H9 (cell line): ENCODE results near the gene KRTAP10-12. TPM values are rescaled to one million over a fixed set of nuclear protein-coding genes. Genes with fewer than 3 reads are reported as not detected.

ENCODE experiments used
- DNase-seq: peaks from one replicate; pipeline ENCODE4 v3.0.0-alpha.2; 2017
- H2AFZ ChIP-seq: one replicate; pipeline ENCODE4 v1.6.1; 2013; ENCODE audit warnings: mild to moderate bottlenecking, low read length, control low read depth, moderate library complexity
- H2AK5ac ChIP-seq: 2 replicates; pipeline ENCODE4 v1.6.1; 2013; ENCODE audit warnings: low read length, control low read depth, mixed read lengths; ENCODE audit not compliant: insufficient read length
- H2BK120ac ChIP-seq: one replicate; pipeline ENCODE4 v1.6.1; 2013; ENCODE audit warnings: low read depth, mild to moderate bottlenecking, low read length, control low read depth, inconsistent platforms; ENCODE audit not compliant: poor library complexity, severe bottlenecking
- H2BK12ac ChIP-seq: 2 replicates; pipeline ENCODE4 v1.6.1; 2013; ENCODE audit warnings: low read length, control low read depth, mixed read lengths, low read depth; ENCODE audit not compliant: insufficient read length
- H2BK15ac ChIP-seq: 2 replicates; pipeline ENCODE4 v1.6.1; 2013; ENCODE audit warnings: low read depth, low read length, control low read depth
- H2BK20ac ChIP-seq: one replicate; pipeline ENCODE4 v1.6.1; 2013; ENCODE audit warnings: low read depth, mild to moderate bottlenecking, low read length, control low read depth, inconsistent platforms; ENCODE audit not compliant: poor library complexity, severe bottlenecking
- H2BK5ac ChIP-seq: 2 replicates; pipeline ENCODE4 v1.6.1; 2013; ENCODE audit warnings: low read length, control low read depth, mixed read lengths; ENCODE audit not compliant: insufficient read length
- H3K14ac ChIP-seq: 2 replicates; pipeline ENCODE4 v1.6.1; 2013; ENCODE audit warnings: low read length, control low read depth; ENCODE audit not compliant: insufficient read depth
- H3K18ac ChIP-seq: 2 replicates; pipeline ENCODE4 v1.6.1; 2013; ENCODE audit warnings: low read depth, mild to moderate bottlenecking, mixed read lengths, low read length, control low read depth; ENCODE audit not compliant: insufficient read length
- H3K23ac ChIP-seq: 2 replicates; pipeline ENCODE4 v1.6.1; 2013; ENCODE audit warnings: low read length, control low read depth, mixed read lengths, low read depth; ENCODE audit not compliant: insufficient read length
- H3K23me2 ChIP-seq: 2 replicates; pipeline ENCODE4 v1.6.1; 2013; ENCODE audit warnings: low read depth, mild to moderate bottlenecking, mixed read lengths, low read length, control low read depth; ENCODE audit not compliant: insufficient read length, poor library complexity, severe bottlenecking
- H3K27ac ChIP-seq: 2 replicates; pipeline ENCODE4 v1.5.1; 2013; ENCODE audit warnings: low read length, control low read depth, mixed read lengths, low read depth; ENCODE audit not compliant: insufficient read length
- H3K27me3 ChIP-seq: 2 replicates; pipeline ENCODE4 v1.6.1; 2013; ENCODE audit warnings: low read length, control low read depth, inconsistent platforms; ENCODE audit not compliant: insufficient read depth
- H3K4ac ChIP-seq: 2 replicates; pipeline ENCODE4 v1.6.1; 2013; ENCODE audit warnings: low read depth, mild to moderate bottlenecking, control low read depth, inconsistent platforms, low read length, moderate library complexity
- H3K4me1 ChIP-seq: 2 replicates; pipeline ENCODE4 v1.6.1; 2013; ENCODE audit warnings: low read length, control low read depth, inconsistent platforms; ENCODE audit not compliant: insufficient read depth
- H3K4me2 ChIP-seq: 2 replicates; pipeline ENCODE4 v1.6.1; 2013; ENCODE audit warnings: low read length, control low read depth, mixed read lengths; ENCODE audit not compliant: insufficient read length, insufficient read depth
- H3K56ac ChIP-seq: 2 replicates; pipeline ENCODE4 v1.6.1; 2013; ENCODE audit warnings: low read depth, mild to moderate bottlenecking, mixed read lengths, low read length, control low read depth; ENCODE audit not compliant: insufficient read length
- H3K79me1 ChIP-seq: 2 replicates; pipeline ENCODE4 v1.6.1; 2013; ENCODE audit warnings: low read depth, mild to moderate bottlenecking, moderate library complexity, low read length, control low read depth, inconsistent platforms; ENCODE audit not compliant: insufficient read depth, poor library complexity, severe bottlenecking
- H3K79me2 ChIP-seq: 2 replicates; pipeline ENCODE4 v1.6.1; 2013; ENCODE audit warnings: low read length, control low read depth, inconsistent platforms; ENCODE audit not compliant: insufficient read depth
- H3K9ac ChIP-seq: 2 replicates; pipeline ENCODE4 v1.6.1; 2013; ENCODE audit warnings: low read length, control low read depth, mixed read lengths; ENCODE audit not compliant: insufficient read length; ENCODE audit errors: extremely low read depth
- H3K9me3 ChIP-seq: one replicate; pipeline ENCODE4 v1.6.1; 2013; ENCODE audit warnings: low read depth, low read length, inconsistent platforms; ENCODE audit not compliant: control insufficient read depth
- H3T11ph ChIP-seq: one replicate; pipeline ENCODE4 v1.6.1; 2013; ENCODE audit warnings: mild to moderate bottlenecking, low read length, control low read depth, inconsistent platforms
- H4K20me1 ChIP-seq: one replicate; pipeline ENCODE4 v1.6.1; 2013; ENCODE audit not compliant: control insufficient read depth, insufficient read length, insufficient read depth
- H4K5ac ChIP-seq: 2 replicates; pipeline ENCODE4 v1.6.1; 2013; ENCODE audit warnings: low read depth, mild to moderate bottlenecking, mixed read lengths, low read length, control low read depth; ENCODE audit not compliant: insufficient read length
- H4K8ac ChIP-seq: replicated peaks from 2 replicates; pipeline ENCODE4 v1.6.1; 2013; ENCODE audit warnings: low read length, control low read depth, mixed read lengths, low read depth; ENCODE audit not compliant: insufficient read length
- H4K91ac ChIP-seq: 2 replicates; pipeline ENCODE4 v1.6.1; 2013; ENCODE audit warnings: low read depth, mild to moderate bottlenecking, moderate library complexity, mixed read lengths, low read length, control low read depth; ENCODE audit not compliant: insufficient read length
- H3K27ac Mint-ChIP-seq, 3 experiments: 2 replicates in 2 of 3; 3 replicates in 1 of 3; pipeline ENCODE4 v1.8.0; 2020 to 2021; ENCODE audit warnings: mixed read lengths in 3 of 3, mild to moderate bottlenecking in 1 of 3, moderate library complexity in 1 of 3
- H3K27me3 Mint-ChIP-seq: 2 replicates; pipeline ENCODE4 v1.8.0; 2021; ENCODE audit warnings: low read depth, mild to moderate bottlenecking, moderate library complexity, mixed read lengths
- H3K36me3 Mint-ChIP-seq, 3 experiments: 2 replicates in 2 of 3; 3 replicates in 1 of 3; pipeline ENCODE4 v1.8.0; 2020 to 2021; ENCODE audit warnings: low read depth in 3 of 3, mixed read lengths in 3 of 3; ENCODE audit not compliant: insufficient read depth in 1 of 3
- H3K4me1 Mint-ChIP-seq, 2 experiments: 2 replicates each; pipeline ENCODE4 v1.8.0; 2020; ENCODE audit warnings: mixed read lengths in 2 of 2
- H3K4me3 Mint-ChIP-seq, 2 experiments: 2 replicates in 1 of 2; 3 replicates in 1 of 2; pipeline ENCODE4 v1.8.0; 2020 to 2021; ENCODE audit warnings: mild to moderate bottlenecking in 2 of 2, mixed read lengths in 2 of 2, moderate library complexity in 1 of 2
- H3K9me3 Mint-ChIP-seq, 2 experiments: 2 replicates in 1 of 2; 3 replicates in 1 of 2; pipeline ENCODE4 v1.8.0; 2020; ENCODE audit warnings: mild to moderate bottlenecking in 2 of 2, mixed read lengths in 2 of 2, moderate library complexity in 1 of 2
- WGBS: extraction: QIAGEN DNeasy Blood & Tissue Kit; methylation state at CpG from one replicate; pipeline ENCODE4 v1.1.7; 2013; ENCODE audit warnings: missing lambda C conversion rate, low lambda C conversion rate, mixed read lengths; ENCODE audit not compliant: insufficient read length; ENCODE audit errors: extremely low coverage; 5-methylcytosine and 5-hydroxymethylcytosine counted together
- total RNA-seq: library from RNA; stranded (reverse); gene quantifications from 2 replicates; pipeline ENCODE4 v1.2.1, GENCODE V29; 2021
- TF ChIP-seq, protein P1 (sequence below): fragments of 200-600 bp; sonication (generic); conservative IDR thresholded peaks from 3 replicates; pipeline ENCODE4 v1.8.0; 2021; ENCODE audit warnings: antibody characterized with exemption, mild to moderate bottlenecking

KRTAP10-12 gene
- total RNA-seq, 1 experiment from 2014 or later = not detected

DNA sequence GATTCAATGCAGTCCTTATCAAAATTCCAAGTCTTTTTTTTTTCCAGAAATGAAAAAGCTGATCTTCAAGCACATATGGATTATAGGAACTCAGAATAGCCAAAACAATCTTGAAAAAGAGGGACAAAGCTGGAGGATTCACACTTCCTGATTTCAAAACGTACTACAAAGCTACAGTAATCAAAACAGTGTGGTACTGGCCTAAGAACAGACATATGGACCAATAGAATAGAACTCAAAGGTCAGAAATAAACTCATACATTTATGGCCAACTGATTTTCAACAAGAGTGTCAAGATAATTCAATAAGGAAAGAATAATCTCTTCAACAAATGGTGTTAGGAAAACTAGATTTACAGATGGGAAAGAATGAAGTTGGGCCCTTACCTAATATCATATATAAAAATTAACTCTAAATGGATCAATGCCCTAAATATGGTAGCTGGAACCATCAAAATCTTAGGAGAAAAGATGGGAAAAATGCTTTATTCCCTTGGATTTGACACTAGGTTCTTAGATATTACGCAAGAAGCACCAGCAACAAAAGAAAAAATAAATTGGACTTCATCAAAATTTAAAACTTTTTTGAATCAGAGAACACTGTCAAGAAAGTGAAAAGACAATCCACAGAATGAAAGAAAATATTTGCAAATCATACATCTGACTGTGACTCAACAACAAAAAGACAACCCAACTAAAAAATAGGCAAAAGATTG is 4.0 kb upstream of the KRTAP10-12 start:
- no peak overlapping the region for H4K91ac ChIP-seq

More for the DNA sequence above, 4.0 kb upstream of the KRTAP10-12 start:
- Histone ChIP-seq H3T11ph (no peak overlapping the region), H3K4me2 (no peak overlapping the region), H3K4ac (no peak overlapping the region), H2BK120ac (no peak overlapping the region), H3K9me3 (no peaks in the 10 kb centered on the region), H4K20me1 (no peaks in the 10 kb centered on the region), H2AFZ (no peak overlapping the region), H2BK12ac (no peak overlapping the region), H2BK15ac (no peak overlapping the region), H3K79me2 (no peaks in the 10 kb centered on the region), H3K23ac (no peak overlapping the region), H2BK5ac (no peak overlapping the region), H3K4me1 (peaks cover 4% of the 10 kb centered on the region; the same call in 1 of the 2 replicates), H4K8ac (no peak overlapping the region), H4K5ac (no peak overlapping the region), H3K27me3 (no peaks in the 10 kb centered on the region; the same call in 1 of the 2 replicates), H3K27ac (no peak overlapping the region), H3K79me1 (no peaks in the 10 kb centered on the region), H2AK5ac (no peak overlapping the region), H3K23me2 (no peaks in the 10 kb centered on the region), H2BK20ac (no peak overlapping the region), H3K18ac (no peak overlapping the region), H3K9ac (no peak overlapping the region), H3K14ac (no peak overlapping the region), H3K56ac (no peak overlapping the region)
- WGBS = no CpG with 5 or more reads among the region's 2 CpGs
- Mint-ChIP-seq H3K27ac (no peak overlapping the region), H3K4me1 (peaks cover 37 to 38% of the 10 kb centered on the region in 2 experiments), H3K4me3 (no peak overlapping the region), H3K27me3 (peaks cover 2% of the 10 kb centered on the region), H3K9me3 (peaks cover 17 to 18% of the 10 kb centered on the region in 2 experiments), H3K36me3 (peaks cover 7 to 19% (median 7%) of the 10 kb centered on the region in 3 experiments; a peak in 6 of 7 replicates)
- TF ChIP-seq, protein P1, sequence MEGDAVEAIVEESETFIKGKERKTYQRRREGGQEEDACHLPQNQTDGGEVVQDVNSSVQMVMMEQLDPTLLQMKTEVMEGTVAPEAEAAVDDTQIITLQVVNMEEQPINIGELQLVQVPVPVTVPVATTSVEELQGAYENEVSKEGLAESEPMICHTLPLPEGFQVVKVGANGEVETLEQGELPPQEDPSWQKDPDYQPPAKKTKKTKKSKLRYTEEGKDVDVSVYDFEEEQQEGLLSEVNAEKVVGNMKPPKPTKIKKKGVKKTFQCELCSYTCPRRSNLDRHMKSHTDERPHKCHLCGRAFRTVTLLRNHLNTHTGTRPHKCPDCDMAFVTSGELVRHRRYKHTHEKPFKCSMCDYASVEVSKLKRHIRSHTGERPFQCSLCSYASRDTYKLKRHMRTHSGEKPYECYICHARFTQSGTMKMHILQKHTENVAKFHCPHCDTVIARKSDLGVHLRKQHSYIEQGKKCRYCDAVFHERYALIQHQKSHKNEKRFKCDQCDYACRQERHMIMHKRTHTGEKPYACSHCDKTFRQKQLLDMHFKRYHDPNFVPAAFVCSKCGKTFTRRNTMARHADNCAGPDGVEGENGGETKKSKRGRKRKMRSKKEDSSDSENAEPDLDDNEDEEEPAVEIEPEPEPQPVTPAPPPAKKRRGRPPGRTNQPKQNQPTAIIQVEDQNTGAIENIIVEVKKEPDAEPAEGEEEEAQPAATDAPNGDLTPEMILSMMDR = no peak
- no peak for DNase-seq
